ENCODE results near the gene BCL6B.

DNA sequence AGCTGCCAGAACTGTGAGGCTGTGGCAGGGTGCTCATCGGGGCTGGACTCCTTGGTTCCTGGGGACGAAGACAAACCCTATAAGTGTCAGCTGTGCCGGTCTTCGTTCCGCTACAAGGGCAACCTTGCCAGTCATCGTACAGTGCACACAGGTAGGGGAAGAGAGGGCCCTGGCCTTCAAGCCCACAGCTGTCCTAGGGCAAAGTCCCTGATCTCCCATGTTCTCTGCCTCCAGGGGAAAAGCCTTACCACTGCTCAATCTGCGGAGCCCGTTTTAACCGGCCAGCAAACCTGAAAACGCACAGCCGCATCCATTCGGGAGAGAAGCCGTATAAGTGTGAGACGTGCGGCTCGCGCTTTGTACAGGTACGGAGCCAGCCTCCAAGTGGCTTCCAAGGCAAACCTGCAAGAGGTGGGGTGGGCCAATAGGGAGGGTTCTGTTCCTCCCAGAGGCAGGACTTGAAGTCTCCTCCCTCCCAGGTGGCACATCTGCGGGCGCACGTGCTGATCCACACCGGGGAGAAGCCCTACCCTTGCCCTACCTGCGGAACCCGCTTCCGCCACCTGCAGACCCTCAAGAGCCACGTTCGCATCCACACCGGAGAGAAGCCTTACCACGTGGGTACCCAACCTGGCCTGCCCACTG is 3.7 kb downstream of the BCL6B start:
- TF ChIP-seq, protein P1, sequence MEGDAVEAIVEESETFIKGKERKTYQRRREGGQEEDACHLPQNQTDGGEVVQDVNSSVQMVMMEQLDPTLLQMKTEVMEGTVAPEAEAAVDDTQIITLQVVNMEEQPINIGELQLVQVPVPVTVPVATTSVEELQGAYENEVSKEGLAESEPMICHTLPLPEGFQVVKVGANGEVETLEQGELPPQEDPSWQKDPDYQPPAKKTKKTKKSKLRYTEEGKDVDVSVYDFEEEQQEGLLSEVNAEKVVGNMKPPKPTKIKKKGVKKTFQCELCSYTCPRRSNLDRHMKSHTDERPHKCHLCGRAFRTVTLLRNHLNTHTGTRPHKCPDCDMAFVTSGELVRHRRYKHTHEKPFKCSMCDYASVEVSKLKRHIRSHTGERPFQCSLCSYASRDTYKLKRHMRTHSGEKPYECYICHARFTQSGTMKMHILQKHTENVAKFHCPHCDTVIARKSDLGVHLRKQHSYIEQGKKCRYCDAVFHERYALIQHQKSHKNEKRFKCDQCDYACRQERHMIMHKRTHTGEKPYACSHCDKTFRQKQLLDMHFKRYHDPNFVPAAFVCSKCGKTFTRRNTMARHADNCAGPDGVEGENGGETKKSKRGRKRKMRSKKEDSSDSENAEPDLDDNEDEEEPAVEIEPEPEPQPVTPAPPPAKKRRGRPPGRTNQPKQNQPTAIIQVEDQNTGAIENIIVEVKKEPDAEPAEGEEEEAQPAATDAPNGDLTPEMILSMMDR (IDR thresholded peaks at IDR 0.05; ENCODE audit: low read length): no peak
- TF ChIP-seq EZH2 (IDR thresholded peaks at IDR 0.05; ENCODE audit: borderline replicate concordance, low read length): no peak

All from OCI-LY1 (cell line).